Tibial nerve (tissue), 3 donors: ENCODE results near the gene HS2ST1.

Experiments used
- CTCF ChIP-seq, 5 experiments: fragments of 200-600 bp in 3 of 5; fragments of 450-650 bp in 2 of 5; sonication (generic) in 3 of 5; IDR thresholded peaks; one replicate each; pipeline ENCODE4 v1.5.1; 2016 to 2019; ENCODE audit warnings: antibody characterized with exemption in 5 of 5, mild to moderate bottlenecking in 3 of 5, moderate library complexity in 2 of 5
- POLR2A ChIP-seq, 2 donors: fragments of 450-650 bp; IDR thresholded peaks; one replicate each; pipeline ENCODE4 v1.6.1; 2017; ENCODE audit warnings: antibody characterized with exemption in 2 of 2, mild to moderate bottlenecking in 2 of 2, moderate library complexity in 2 of 2

DNA sequence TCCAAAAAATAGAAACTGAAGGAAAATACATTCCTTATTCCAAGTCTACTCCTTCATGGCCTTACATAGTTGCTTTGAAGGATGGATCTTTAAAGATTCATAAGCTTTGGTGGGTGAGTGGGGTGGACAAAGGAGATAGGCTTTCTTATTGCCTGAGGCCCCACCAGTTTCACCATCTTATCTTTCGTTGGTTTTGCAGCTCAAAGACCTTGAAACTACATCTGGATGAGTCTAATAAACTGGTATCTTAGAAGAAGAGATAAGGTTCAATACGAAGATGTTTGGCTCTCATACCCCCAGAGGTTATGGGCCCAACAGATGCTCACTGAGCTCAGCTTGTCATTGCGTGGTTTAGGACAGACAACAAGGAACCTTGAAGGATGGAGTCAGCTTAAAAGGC lies 201.5 kb downstream of the HS2ST1 start:
- TF ChIP-seq CTCF (IDR thresholded peaks at IDR 0.05) (no peak), POLR2A (IDR thresholded peaks at IDR 0.05) (no peak)
